HL-60 (cell line): ENCODE data around the gene SFT2D1.

Experiments
- CTCF ChIP-seq: IDR thresholded peaks from one replicate; pipeline ENCODE4 v1.5.1; 2011; ENCODE audit warnings: low read length, control low read depth, inconsistent platforms; ENCODE audit not compliant: insufficient read depth
- GABPA ChIP-seq: IDR thresholded peaks from 2 replicates; pipeline ENCODE4 v1.6.1; 2012; ENCODE audit warnings: low read depth
- POLR2AphosphoS5 ChIP-seq: IDR thresholded peaks from 2 replicates; pipeline ENCODE4 v1.6.1; 2012; ENCODE audit warnings: low read depth

GRCh38 chr6:166308769-166309589 lies 33.4 kb downstream of the SFT2D1 start:
- no peak for TF ChIP-seq CTCF
- TF ChIP-seq POLR2AphosphoS5: no peak
- TF ChIP-seq GABPA: no peak
